Ovary (tissue), 9 donors: Measurements from ENCODE around the gene CACNB4. TPM values are rescaled to one million over a fixed set of nuclear protein-coding genes. Genes with fewer than 3 reads are reported as not detected.
"Not testable (repeated sequence)": the region's sequence is repeated elsewhere in the genome, so short reads cannot be mapped to it uniquely, and the experiment has no call there.

Experiments used
- DNase-seq, 5 donors: peaks; one replicate each; pipeline ENCODE4 v3.0.0-alpha.2; 2019 to 2020
- H3K27ac ChIP-seq, 2 donors: fragments of 200-600 bp; one replicate each; pipeline versions ENCODE4 v1.5.1 to v1.8.0; 2019 to 2022
- H3K27me3 ChIP-seq: fragments of 200-600 bp; one replicate; pipeline ENCODE4 v1.8.0; 2022
- H3K36me3 ChIP-seq: fragments of 200-600 bp; sonication (generic); one replicate; pipeline ENCODE4 v1.5.1; 2019
- H3K4me1 ChIP-seq: one replicate; pipeline ENCODE4 v1.8.1; 2013; ENCODE audit warnings: mild to moderate bottlenecking, moderate library complexity; ENCODE audit not compliant: insufficient read depth
- H3K4me3 ChIP-seq: fragments of 200-600 bp; sonication (generic); one replicate; pipeline ENCODE4 v1.5.1; 2017
- H3K9me3 ChIP-seq, 2 donors: fragments of 200-600 bp in 1 of 2; sonication (generic) in 1 of 2; one replicate each; pipeline versions ENCODE4 v1.5.1 to v1.8.1; 2013 to 2019; ENCODE audit warnings: mild to moderate bottlenecking in 1 of 2, moderate library complexity in 1 of 2
- EP300 ChIP-seq: sonication (generic); formaldehyde crosslinking; IDR thresholded peaks from one replicate; pipeline ENCODE4 v1.6.1; 2017; ENCODE audit warnings: antibody characterized with exemption
- POLR2A ChIP-seq: fragments of 450-650 bp; IDR thresholded peaks from one replicate; pipeline ENCODE4 v1.6.1; 2017; ENCODE audit warnings: antibody characterized with exemption, mild to moderate bottlenecking, moderate library complexity
- WGBS, 3 donors: extraction: QIAGEN DNeasy Blood & Tissue Kit in 1 of 3; methylation state at CpG; one replicate each; pipeline versions ENCODE4 v1.1.5 to v1.1.7; 2013 to 2017; 5-methylcytosine and 5-hydroxymethylcytosine counted together
- intact Hi-C, 4 donors: fragments of 100-400 bp; cut with DNase I; formaldehyde crosslinking; loops; one replicate each; pipeline versions ENCODE4 v1.11.0 to v1.15.1; 2022 to 2023
- polyA plus RNA-seq, 2 donors: library from polyadenylated mRNA; stranded (reverse); fragments of 200-250 nt in 1 of 2; fragments of 350-450 nt in 1 of 2; fragmentation: Illumina TruSeq in 1 of 2; extraction: RNeasy Lipid Tissue Mini Kit (QIAGEN cat#74804) in 1 of 2; gene quantifications; one replicate each; pipeline ENCODE4 v1.2.3, GENCODE V29; 2013 to 2014
- total RNA-seq, 7 donors: library from RNA; depleted of rRNA in 2 of 7; stranded (reverse); fragments of >200 nt in 2 of 7; fragmentation: NEBNext Ultra II Directional in 3 of 7; extraction: Animal tissue kit (Norgen Biotek cat#: 25700) in 3 of 7; gene quantifications; one replicate each; pipeline versions ENCODE4 v1.1.0 to v1.2.4, GENCODE V29; 2016 to 2023
- TF ChIP-seq, protein P1 (sequence below), 3 donors: fragments of 450-650 bp in 2 of 3; fragments of 200-600 bp in 1 of 3; IDR thresholded peaks; one replicate each; pipeline versions ENCODE4 v1.5.1 to v1.8.0; 2016 to 2022; ENCODE audit warnings: antibody characterized with exemption in 3 of 3, mild to moderate bottlenecking in 1 of 3
- donor health status: DM: no; HTN: no; CAD: no; lungs with moderate emphysema.
- donor health status: DM: no; HTN: no; CAD: no.
- donor health status: Bipolar disorder and iron deficiency.
- donor health status: DM: yes; HTN: yes; CAD: no.
- donor health status: DM: no; HTN: no; CAD: no.
- donor health status: DM: yes; HTN: yes; CAD: no.

The CACNB4 gene
- total and polyA plus RNA-seq, 9 donors, result 0.23 to 1.9 (median 1.0) TPM

- peak; percentile 50 to 74 (median 64) for DNase-seq
- Histone ChIP-seq H3K4me3 (no peak overlapping the region), H3K36me3 (no peaks in the 10 kb centered on the region), H3K27ac (no peak overlapping the region), H3K27me3 (no peaks in the 10 kb centered on the region), H3K9me3 (no peaks in the 10 kb centered on the region), H3K4me1 (no peaks in the 10 kb centered on the region)
- TF ChIP-seq, protein P1, sequence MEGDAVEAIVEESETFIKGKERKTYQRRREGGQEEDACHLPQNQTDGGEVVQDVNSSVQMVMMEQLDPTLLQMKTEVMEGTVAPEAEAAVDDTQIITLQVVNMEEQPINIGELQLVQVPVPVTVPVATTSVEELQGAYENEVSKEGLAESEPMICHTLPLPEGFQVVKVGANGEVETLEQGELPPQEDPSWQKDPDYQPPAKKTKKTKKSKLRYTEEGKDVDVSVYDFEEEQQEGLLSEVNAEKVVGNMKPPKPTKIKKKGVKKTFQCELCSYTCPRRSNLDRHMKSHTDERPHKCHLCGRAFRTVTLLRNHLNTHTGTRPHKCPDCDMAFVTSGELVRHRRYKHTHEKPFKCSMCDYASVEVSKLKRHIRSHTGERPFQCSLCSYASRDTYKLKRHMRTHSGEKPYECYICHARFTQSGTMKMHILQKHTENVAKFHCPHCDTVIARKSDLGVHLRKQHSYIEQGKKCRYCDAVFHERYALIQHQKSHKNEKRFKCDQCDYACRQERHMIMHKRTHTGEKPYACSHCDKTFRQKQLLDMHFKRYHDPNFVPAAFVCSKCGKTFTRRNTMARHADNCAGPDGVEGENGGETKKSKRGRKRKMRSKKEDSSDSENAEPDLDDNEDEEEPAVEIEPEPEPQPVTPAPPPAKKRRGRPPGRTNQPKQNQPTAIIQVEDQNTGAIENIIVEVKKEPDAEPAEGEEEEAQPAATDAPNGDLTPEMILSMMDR (IDR thresholded peaks at IDR 0.05), result peak; percentile 33 to 60 (median 57)
- TF ChIP-seq EP300, result no peak
- 19 to 26% (median 24%) methylated on average over 10 of the region's 10 CpGs for WGBS, 3 donors
- intact Hi-C loops, result loop anchor here in 2 of 4 donors (5.0 to 10.0 kb wide), 2 partner anchors 135 to 138 kb away; partner anchors contain the start of gene STAM2 (in 1 of the 2)
Measured at GRCh38 chr2:152036611-152037469, 62.0 kb downstream of the CACNB4 start.

- Histone ChIP-seq H3K4me3 (no peak overlapping the region), H3K27ac (no peak overlapping the region), H3K36me3 (no peaks in the 10 kb centered on the region), H3K9me3 (no peaks in the 10 kb centered on the region), H3K4me1 (no peaks in the 10 kb centered on the region), H3K27me3 (no peaks in the 10 kb centered on the region)
- no peak for DNase-seq
- TF ChIP-seq, protein P1 (IDR thresholded peaks at IDR 0.05), result no peak
- TF ChIP-seq POLR2A (no peak), EP300 (no peak)
- WGBS, 3 donors, result 84 to 87% (median 85%) methylated on average over 7 of the region's 7 CpGs
- intact Hi-C loops, result loop anchor here in 1 of 4 donors (10.0 kb wide), 1 partner anchor 140 kb away; the partner anchor contains the start of gene STAM2
Measured at GRCh38 chr2:152034257-152034801, 64.5 kb downstream of the CACNB4 start.

DNA sequence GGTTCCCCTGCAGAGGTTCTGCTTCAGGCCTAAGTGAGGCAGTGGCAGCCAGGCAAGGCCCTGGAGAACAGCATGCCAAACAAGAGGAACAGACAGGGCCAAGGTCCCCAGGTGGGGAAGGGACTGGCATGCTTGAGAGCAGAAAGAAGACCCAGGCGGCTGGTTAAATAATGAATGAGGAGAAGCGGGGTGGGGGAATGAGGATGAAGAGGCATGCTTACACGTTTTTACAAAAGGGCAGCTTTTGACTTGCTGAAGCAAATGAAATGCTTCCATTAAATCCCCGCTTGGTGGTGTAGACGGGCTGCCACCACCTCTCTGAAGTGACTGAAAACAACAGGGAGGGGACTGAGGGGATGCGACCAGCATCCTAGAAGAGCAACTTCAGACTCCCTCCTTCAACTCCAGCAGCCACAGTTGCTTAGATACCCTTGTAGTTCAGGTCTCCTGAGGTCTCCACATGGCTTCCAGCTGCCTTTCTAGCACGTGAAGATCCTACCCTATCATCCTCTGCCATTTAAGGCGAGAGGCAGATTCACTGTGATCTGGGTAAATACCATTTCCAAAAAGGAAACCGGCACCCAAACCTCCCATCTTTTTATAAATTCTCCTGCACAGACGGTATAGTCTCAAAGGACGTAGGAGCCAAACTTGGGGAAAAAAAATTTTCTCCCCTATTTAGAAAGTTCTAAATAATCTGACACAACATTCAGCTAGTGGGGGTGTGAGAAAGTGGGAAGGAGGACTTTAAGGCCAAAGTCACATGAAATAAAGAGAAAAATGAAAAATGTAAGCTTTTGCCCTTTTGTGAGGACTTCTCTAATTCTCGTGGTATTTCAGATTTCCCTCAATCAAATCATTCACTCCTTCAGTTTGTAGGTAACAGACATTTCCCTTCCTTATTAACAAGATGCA is 65.6 kb downstream of the CACNB4 start:
- Histone ChIP-seq H3K27ac (no peak overlapping the region), H3K36me3 (no peaks in the 10 kb centered on the region), H3K27me3 (no peaks in the 10 kb centered on the region), H3K4me3 (no peak overlapping the region), H3K4me1 (no peaks in the 10 kb centered on the region), H3K9me3 (no peaks in the 10 kb centered on the region)
- intact Hi-C loops, result loop anchor here in 1 of 4 donors (10.0 kb wide), 1 partner anchor 142 kb away; the partner anchor contains the start of gene STAM2
- TF ChIP-seq EP300 (no peak), POLR2A (no peak)
- TF ChIP-seq, protein P1 (IDR thresholded peaks at IDR 0.05), result no peak
- no peak for DNase-seq
- 82 to 87% (median 84%) methylated on average over 12 of the region's 12 CpGs for WGBS, 3 donors

DNA sequence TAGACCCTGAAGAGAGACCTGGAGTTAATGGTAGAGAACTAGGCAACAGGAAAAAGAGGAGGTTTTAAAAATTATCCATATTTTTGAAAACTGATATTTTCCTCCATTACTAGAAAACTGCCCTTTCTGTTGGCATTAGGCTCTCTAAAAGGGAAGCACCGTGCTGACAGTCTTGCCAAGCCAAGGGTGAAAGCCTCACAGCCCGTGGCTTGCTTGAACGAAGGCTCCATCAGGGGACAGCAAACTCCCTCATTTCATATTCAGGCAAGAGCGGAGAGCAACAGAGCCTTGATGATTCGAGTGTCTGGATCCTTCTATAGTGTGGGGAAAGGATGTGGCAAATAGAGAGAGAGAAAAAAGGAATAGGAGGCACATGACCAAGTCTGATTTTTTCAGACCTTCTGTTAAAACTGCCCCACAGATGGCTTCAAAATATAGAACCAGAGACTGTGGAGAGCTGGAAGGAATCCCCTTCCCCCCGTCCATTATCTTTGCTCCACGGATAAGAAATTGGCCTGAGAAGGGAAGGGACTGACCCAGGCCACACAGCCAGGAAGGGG is 67.0 kb downstream of the CACNB4 start:
- Histone ChIP-seq H3K36me3 (no peaks in the 10 kb centered on the region), H3K4me1 (no peaks in the 10 kb centered on the region), H3K27ac (no peak overlapping the region), H3K4me3 (no peak overlapping the region), H3K9me3 (no peaks in the 10 kb centered on the region), H3K27me3 (no peaks in the 10 kb centered on the region)
- no peak for DNase-seq
- WGBS, 3 donors, result 62 to 72% (median 68%) methylated on average over 7 of the region's 7 CpGs
- TF ChIP-seq, protein P1 (IDR thresholded peaks at IDR 0.05), result no peak
- TF ChIP-seq EP300 (no peak), POLR2A (no peak)
- intact Hi-C loops, result loop anchor here in 1 of 4 donors (10.0 kb wide), 1 partner anchor 143 kb away; the partner anchor contains the start of gene STAM2

DNA sequence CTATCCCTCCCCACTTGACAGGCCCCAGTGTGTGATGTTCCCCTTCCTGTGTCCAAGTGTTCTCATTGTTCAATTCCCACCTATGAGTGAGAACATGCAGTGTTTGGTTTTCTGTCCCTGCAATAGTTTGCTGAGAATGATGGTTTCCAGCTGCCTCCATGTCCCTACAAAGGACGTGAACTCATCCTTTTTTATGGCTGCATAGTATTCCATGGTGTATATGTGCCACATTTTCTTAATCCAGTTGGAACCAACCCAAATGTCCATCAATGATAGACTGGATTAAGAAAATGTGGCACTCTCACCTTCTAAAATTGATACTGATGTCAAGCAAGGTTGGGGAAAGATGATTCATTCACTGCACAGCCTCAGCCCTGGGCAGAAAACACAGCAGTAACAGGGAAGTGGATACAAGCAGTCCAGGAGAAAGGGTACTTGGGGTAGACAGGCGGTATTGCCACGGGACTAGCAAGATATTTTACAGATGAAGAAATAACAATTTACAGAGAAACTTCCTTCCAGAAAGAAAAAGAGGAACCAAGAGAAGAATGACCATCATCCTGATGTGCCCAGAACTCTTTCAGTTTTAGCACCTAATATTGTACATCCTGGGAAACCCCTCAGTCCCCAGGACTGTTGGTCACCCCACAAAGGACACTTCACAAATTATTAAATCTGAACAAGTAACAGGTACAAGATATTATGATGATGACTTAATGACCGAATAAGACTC is 68.1 kb downstream of the CACNB4 start:
- H3K36me3 ChIP-seq, DNase-seq, H3K4me1 ChIP-seq, H3K27me3 ChIP-seq, H3K27ac ChIP-seq, H3K4me3 ChIP-seq, H3K9me3 ChIP-seq: not testable (repeated sequence)
- intact Hi-C loops, result loop anchor here in 1 of 4 donors (10.0 kb wide), 1 partner anchor 144 kb away; the partner anchor contains the start of gene STAM2
- 86 to 87% (median 86%) methylated on average over 4 of the region's 4 CpGs for WGBS, 3 donors
